GM15510 (cell line): ENCODE data around the gene TBC1D4.

Experiments used
- POLR2A ChIP-seq: IDR thresholded peaks from 3 replicates; pipeline ENCODE4 v1.6.1; 2011; ENCODE audit warnings: borderline replicate concordance; ENCODE audit not compliant: insufficient read length; ENCODE audit errors: extremely low read depth

TBC1D4 gene

DNA sequence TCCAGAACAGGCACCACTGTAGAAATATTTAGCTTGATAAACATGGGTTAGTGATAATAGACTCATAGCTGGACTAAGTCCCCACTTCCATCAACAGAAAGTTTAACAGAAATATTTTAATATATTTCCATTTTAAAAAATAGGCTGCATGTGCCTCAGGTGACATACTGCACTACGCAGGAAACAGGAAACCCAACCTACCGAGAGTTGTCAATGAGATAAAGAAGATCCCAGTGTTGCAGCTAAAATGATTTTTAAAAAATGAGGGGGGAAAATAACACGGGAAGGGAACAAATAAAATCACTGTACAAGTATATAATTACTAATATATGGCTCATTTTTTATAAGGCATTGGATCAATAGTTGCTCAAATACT lies 154.8 kb downstream of the TBC1D4 start:
- no peak for TF ChIP-seq POLR2A

DNA sequence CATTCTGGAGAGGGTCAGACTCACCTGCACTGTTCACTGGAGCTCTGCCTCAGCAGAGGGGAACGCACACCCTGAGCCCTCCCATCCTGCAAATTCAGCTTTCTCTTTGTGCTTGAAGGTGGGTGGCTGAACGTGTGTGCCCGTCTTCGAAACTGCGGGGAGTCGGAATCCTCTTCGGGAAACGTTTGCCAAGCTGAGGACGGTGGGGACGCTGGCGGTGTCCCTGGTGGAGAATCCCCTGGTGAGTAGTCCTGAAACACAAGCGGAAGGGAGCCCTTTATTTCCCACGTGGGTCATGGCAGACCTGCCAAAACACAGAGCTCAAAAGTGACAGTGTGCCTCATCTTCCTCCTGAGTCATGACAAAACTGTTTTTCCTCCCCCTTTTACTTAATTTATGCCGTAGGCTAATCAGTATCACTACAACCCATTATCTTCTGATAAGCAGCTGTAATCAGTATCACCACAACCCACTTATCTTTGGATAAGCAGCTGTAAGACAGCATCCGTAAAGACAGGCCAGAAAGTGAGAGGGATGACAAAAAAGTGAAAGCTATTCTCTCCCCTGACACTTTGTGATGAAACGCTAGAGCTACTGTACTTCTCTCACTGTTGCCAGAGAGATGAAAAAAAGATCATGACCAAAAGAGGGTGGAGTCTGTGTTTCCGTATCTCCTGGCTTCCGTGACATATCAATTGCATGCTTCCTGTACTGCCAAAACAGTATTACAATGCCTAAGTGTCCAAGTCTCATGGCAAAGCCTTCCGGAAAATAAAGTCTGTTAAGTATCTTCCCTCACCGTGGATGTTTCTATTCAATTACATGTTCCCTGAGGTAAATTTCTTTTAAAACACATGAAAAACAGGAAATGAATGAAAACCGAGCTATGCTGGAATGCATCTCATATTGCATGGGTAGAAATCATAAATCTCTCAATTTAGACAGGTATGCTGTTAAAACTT lies 155.5 kb downstream of the TBC1D4 start:
- no peak for TF ChIP-seq POLR2A

DNA sequence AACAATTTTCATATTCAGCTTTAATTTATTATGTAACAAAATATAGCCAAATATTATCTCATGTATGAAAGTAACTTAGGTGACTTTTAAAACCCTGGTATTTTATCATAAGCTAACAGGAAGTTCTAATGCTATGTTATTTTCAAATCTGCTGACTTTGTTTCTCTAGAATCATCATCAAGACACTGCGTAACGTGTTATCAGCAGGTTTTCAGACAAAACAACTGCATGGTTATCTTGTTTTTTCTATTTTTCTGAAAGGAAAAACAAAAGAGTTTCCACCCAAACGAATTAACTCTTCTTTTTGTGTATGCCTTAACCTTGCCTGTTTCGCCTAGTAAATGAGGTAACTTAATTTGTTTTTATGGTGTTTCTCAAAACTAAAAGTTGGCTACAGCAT lies 156.3 kb downstream of the TBC1D4 start:
- no peak for TF ChIP-seq POLR2A

DNA sequence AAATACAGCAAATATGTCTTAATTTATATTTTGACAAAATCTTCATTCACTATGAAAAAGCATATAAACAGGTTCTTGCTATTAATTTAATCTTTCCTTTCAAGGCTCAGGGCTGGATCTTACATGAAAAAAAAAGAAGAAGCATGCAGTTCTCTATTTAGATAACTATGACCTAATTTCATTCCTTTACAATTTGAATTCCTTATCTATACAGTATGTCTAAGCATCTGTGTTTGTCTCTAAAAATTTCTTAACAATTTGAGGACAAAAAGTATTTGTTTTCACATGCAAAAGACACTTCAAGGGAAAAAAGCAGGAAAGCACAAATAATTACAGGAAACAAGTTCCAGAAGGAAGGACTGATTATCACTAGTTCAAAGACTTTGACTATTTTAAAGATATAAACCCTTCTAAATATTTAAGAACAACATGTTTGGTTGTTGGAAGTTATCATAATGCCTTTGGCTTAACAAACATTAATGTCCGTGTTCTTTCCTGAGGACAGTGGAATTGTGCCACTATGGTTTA lies 157.5 kb downstream of the TBC1D4 start:
- TF ChIP-seq POLR2A, result no peak

DNA sequence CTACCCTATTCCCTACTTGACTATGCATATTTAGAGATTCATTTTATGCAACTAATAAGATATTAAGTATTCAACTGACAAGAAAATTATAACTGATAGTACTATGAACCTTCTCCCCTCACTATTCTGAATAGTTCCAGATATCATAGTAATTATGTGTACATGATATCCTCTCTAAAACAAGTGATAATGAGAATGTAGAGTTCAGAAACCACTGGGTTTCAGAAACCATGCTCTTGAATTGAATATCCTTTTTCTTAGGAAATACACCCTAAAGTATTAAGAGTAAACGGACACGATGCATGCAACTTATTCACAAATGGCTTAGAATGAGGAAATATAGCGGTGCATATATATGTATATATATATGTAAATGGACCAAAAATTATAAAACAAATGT lies 160.9 kb downstream of the TBC1D4 start:
- no peak for TF ChIP-seq POLR2A

DNA sequence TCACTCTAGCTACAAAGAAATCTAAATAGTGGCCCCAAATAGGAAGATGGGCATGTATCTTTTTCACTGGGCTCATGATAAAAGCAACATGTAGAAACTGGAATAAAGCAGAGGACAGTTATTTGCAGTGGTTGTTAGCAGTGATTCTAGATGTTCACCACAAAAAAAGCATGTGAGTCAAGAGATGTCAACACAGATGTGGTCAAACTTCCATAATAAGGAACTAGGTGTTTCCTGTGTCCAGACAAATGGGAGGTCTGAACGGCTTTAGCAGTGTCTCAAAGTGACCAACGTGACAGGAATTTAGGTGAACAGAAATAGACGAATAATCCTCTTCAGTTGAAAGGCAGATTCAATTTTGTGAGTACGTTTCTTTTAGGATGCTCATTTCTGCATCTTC lies 162.7 kb downstream of the TBC1D4 start:
- TF ChIP-seq POLR2A, result no peak

DNA sequence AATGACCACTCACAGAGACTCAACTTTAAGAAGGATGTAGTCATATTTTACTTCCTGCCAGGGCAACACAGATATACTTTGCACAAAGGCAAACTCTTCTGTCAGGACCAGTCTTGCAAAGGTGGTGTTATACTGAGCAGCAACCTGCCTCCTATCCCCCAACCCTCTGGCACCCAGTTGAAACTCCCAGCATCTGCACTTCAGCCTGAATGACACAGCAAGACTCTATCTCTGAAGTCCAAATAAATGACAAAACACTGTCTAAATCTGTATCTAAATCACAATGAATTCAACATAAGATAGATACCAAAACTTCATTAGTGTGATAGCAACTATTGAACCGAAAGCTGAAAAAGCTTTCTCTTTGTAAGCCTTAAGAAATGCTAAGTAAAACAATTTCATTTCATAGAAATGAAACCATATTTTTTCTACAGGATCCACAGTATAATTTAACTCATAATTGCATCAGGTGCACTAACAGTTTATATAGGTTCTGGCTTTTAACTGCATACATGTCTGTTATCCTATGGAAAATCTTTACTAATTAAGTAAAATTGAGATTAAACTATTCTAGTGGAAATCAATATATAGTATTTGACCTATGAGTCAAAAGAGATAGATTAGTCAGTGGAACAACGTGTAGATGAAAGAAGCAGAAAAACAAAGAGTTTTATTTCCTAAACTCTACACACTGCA lies 163.7 kb downstream of the TBC1D4 start:
- TF ChIP-seq POLR2A, result no peak

DNA sequence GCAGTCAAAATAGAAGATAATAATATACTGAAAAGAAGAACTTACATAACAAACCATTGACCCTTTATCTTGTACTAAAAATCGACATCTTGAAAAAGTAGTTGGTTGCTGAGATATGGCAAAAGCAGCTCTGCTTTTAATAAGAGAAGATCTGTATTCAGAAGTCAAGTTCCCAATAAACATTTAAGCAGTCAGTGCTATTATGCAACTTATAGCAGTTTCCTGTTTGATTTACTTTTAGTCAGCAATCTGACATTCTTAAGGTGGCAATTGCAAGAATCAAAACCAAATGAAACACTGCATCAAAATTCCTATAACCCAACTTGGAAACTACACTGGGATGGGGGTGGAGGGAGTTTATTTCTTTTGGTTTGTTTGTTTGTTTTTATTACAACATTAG lies 165.5 kb downstream of the TBC1D4 start:
- no peak for TF ChIP-seq POLR2A

DNA sequence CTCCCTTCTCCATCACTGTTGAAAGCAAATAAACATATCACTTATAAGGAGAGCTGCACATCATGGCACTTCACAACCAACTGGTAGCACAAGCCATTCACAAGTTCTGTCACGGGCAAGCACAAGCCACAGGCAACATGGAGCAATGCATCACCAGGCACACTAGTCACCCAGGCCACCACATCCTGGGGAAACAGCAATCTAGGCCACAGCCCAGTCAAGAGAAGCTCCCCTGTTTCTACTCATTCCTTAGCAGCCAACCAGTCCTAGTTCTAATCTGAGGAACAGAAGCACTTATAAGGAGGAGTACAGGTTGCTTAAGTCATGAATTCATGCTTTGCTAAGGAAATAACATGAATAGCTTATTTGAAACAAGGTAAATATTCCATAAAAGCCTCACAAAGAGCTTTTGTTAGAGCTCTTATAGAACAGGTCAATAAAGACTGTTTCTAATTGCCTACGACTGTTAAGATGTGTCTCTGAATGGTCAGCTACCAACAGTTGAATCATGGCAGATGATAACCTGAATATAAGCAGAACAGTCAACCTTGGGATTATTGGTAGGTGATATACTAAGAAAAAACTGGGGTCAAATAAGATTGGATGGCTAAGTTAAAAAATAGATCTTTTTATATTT lies 169.0 kb downstream of the TBC1D4 start:
- no peak for TF ChIP-seq POLR2A

DNA sequence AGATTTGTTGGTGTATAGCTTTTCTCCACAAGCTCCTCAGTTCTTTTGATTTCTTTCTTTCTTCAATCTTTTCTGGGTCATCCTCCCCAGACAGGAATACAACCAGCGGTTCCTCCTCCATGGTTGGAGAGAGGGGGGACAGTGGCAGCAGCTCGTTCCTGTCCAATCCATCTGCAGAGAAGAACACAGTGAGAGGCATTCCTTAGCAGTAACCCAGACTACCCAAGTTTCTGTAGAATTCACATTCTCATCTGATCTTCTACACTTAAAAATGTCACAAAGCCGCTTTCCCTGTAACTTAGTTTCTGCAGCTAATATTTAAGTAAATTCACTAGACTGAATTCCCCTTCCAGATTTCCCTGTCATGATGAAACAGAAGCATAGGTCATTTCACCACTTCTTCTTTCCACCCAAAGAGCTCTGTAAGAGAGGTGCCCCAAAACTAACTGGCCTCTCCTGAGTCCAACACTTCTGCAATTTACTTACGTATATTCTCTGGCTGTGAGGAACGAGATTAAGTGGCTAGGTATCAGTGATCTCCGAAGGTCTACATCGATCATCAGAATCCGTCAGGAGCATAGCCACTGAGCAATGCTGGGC lies 171.9 kb downstream of the TBC1D4 start:
- TF ChIP-seq POLR2A, result no peak

DNA sequence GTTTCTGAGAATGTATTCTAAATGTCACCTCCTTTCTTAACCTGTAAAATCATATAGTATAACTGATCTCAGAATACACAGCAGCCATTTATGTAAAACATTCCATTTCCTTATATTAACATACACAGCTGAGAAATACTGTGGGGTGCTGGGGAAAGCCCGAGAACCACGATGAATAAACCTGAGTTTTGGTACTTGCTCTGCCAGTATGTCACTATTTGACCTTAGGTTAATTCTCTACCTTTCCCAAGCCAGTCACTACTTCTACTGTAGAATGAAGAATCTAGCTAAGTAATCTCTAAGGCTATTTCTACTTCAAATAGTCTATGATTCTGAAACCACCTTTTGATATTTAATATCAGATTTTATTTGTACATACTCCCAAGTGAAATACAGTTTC lies 173.7 kb downstream of the TBC1D4 start:
- TF ChIP-seq POLR2A, result no peak

DNA sequence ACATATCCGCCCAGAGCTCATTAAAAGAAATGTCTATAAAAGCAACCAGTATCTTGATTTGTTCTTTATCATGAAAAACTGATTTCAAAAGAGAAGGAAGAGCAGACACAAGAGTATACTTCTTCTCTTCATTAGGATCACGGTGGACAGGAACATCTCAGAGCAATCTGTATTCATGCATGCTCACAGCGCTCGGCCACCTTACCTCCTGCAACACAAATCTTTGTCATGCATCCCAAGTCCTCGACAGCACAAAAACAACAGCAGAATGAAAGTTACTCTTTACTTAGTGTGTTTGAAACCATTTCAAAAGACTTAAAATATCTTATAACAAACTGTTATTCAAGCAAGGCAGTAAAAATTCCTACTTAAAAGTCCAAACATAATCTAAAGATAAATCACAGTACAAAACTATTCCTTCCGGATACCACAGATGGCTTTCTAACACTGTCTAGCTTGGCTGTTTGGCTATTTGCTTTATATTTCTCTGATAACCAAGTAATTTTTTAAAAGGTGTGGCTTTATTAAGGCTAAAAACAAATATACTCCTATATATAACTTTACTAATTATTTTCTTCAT lies 174.5 kb downstream of the TBC1D4 start:
- TF ChIP-seq POLR2A, result no peak

DNA sequence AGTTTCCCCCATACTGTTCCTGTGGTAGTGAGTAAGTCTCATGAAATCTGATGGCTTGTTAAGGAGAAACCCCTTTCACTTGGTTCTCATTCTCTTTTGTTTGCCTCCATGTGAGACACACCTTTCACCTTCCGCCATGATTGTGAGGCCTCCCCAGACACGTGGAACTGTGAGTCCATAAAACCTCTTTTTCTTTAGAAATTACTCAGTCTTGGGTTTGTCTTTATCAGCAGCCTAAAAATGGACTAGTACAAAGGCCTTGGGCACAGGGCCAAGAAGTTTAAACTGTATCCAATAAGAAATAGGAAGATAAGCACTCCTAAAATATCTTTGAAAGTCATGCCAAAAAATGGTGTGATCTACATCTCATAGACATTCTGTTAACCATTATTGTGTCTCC lies 176.9 kb downstream of the TBC1D4 start:
- TF ChIP-seq POLR2A, result no peak

DNA sequence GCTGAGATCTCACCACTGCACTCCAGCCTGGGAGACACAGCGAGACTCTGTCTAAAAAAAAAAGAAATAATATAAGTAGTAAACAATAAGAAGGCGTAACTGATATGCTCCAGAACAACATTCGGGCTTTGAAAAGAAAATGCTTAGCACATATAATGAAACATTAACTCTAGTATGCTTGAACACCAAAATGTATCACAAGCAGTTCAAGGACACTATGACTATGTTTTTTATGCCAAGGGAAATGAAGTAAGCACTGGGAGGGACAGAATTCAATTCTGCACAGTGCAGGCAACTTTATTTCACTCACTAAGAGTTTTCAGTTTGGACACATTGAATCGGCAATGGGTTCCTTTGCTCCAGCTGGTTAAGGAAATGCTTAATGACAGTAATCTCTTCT lies 178.7 kb downstream of the TBC1D4 start:
- TF ChIP-seq POLR2A, result no peak
